Osteocyte (in vitro differentiated cells): Measurements from ENCODE around the gene ZNF622. TPM values are rescaled to one million over a fixed set of nuclear protein-coding genes. Genes with fewer than 3 reads are reported as not detected.
"Not testable (repeated sequence)": the region's sequence is repeated elsewhere in the genome, so short reads cannot be mapped to it uniquely, and the experiment has no call there.

Experiments
- DNase-seq: peaks from one replicate; pipeline ENCODE4 v3.0.0; 2021; ENCODE audit warnings: mixed read lengths; ENCODE audit not compliant: unreplicated experiment; ENCODE audit errors: extremely low spot score
- H3K27ac Mint-ChIP-seq: one replicate; pipeline ENCODE4 v1.8.0; 2021; ENCODE audit warnings: mild to moderate bottlenecking, mixed read lengths; ENCODE audit not compliant: unreplicated experiment
- H3K27me3 Mint-ChIP-seq: one replicate; pipeline ENCODE4 v1.8.0; 2021; ENCODE audit warnings: mixed read lengths; ENCODE audit not compliant: unreplicated experiment
- H3K36me3 Mint-ChIP-seq: one replicate; pipeline ENCODE4 v1.8.0; 2021; ENCODE audit warnings: mixed read lengths; ENCODE audit not compliant: unreplicated experiment
- H3K4me1 Mint-ChIP-seq: one replicate; pipeline ENCODE4 v1.8.0; 2021; ENCODE audit warnings: mixed read lengths; ENCODE audit not compliant: unreplicated experiment
- H3K4me3 Mint-ChIP-seq: one replicate; pipeline ENCODE4 v1.8.0; 2021; ENCODE audit warnings: mild to moderate bottlenecking, moderate library complexity, mixed read lengths; ENCODE audit not compliant: unreplicated experiment
- H3K9me3 Mint-ChIP-seq: one replicate; pipeline ENCODE4 v1.8.0; 2021; ENCODE audit warnings: mixed read lengths; ENCODE audit not compliant: unreplicated experiment
- CTCF ChIP-seq: fragments of 200-600 bp; sonication (generic); IDR thresholded peaks from 2 replicates; pipeline ENCODE4 v1.5.0; 2021; ENCODE audit warnings: antibody characterized with exemption, mild to moderate bottlenecking, moderate library complexity
- total RNA-seq: library from RNA; stranded (reverse); gene quantifications from 2 replicates; pipeline ENCODE4 v1.2.1, GENCODE V29; 2021

The ZNF622 gene
- total RNA-seq, 1 donor from 2014 or later = 29.2 TPM

GRCh38 chr5:16454686-16455085, 10.9 kb downstream of the ZNF622 start:
- H3K4me1 Mint-ChIP-seq = peaks cover 9% of the 10 kb centered on the region
- TF ChIP-seq CTCF = no peak

GRCh38 chr5:16453609-16454008, 12.0 kb downstream of the ZNF622 start:
- Mint-ChIP-seq H3K4me1 (peaks cover 9% of the 10 kb centered on the region), H3K27me3 (no peaks in the 10 kb centered on the region), H3K36me3 (peaks cover 62% of the 10 kb centered on the region), H3K9me3 (no peaks in the 10 kb centered on the region), H3K27ac (no peak overlapping the region), H3K4me3 (no peak overlapping the region)
- no peak for TF ChIP-seq CTCF
- DNase-seq = no peak

More at GRCh38 chr5:16454686-16455085, 10.9 kb downstream of the ZNF622 start:
- DNase-seq = no peak
- H3K27ac Mint-ChIP-seq = no peak overlapping the region
- no peaks in the 10 kb centered on the region for H3K27me3 Mint-ChIP-seq
- H3K9me3 Mint-ChIP-seq = no peaks in the 10 kb centered on the region
- H3K4me3 Mint-ChIP-seq = no peak overlapping the region
- H3K36me3 Mint-ChIP-seq = peaks cover 52% of the 10 kb centered on the region

GRCh38 chr5:16450163-16450562, 15.4 kb downstream of the ZNF622 start:
- Mint-ChIP-seq H3K27me3 (no peaks in the 10 kb centered on the region), H3K27ac (no peak overlapping the region), H3K36me3 (peaks cover 60% of the 10 kb centered on the region), H3K4me1 (no peaks in the 10 kb centered on the region), H3K4me3 (no peak overlapping the region), H3K9me3 (no peaks in the 10 kb centered on the region)
- DNase-seq = no peak
- TF ChIP-seq CTCF = no peak

GRCh38 chr5:16446993-16447392, 18.6 kb downstream of the ZNF622 start:
- Mint-ChIP-seq H3K4me3 (no peak overlapping the region), H3K27me3 (no peaks in the 10 kb centered on the region), H3K27ac (no peak overlapping the region), H3K36me3 (peaks cover 46% of the 10 kb centered on the region), H3K4me1 (no peaks in the 10 kb centered on the region), H3K9me3 (no peaks in the 10 kb centered on the region)
- DNase-seq = no peak
- TF ChIP-seq CTCF = no peak

- no peak for DNase-seq
- no peaks in the 10 kb centered on the region for H3K36me3 Mint-ChIP-seq
- H3K27ac Mint-ChIP-seq = no peak overlapping the region
- no peak overlapping the region for H3K4me3 Mint-ChIP-seq
- TF ChIP-seq CTCF = peak; percentile 23
- H3K27me3 Mint-ChIP-seq = peaks cover 17% of the 10 kb centered on the region
- no peaks in the 10 kb centered on the region for H3K4me1 Mint-ChIP-seq
- H3K9me3 Mint-ChIP-seq = no peaks in the 10 kb centered on the region
Observed at GRCh38 chr5:16437977-16438376, 27.6 kb downstream of the ZNF622 start.

GRCh38 chr5:16436065-16436682, 29.4 kb downstream of the ZNF622 start:
- H3K27me3 Mint-ChIP-seq = peaks cover 33% of the 10 kb centered on the region
- not testable (repeated sequence) for H3K9me3 Mint-ChIP-seq, H3K4me3 Mint-ChIP-seq, H3K4me1 Mint-ChIP-seq, H3K36me3 Mint-ChIP-seq, DNase-seq, H3K27ac Mint-ChIP-seq
